GM18511 (cell line): ENCODE results near the gene CYTH1.
"Not testable (repeated sequence)": the region's sequence is repeated elsewhere in the genome, so short reads cannot be mapped to it uniquely, and the experiment has no call there.

ENCODE experiments used
- ATAC-seq: cut with Tn5 transposase; IDR thresholded peaks from one replicate; pipeline ENCODE4 v1.9.1; 2021; ENCODE audit warnings: mild to moderate bottlenecking, moderate library complexity; ENCODE audit not compliant: unreplicated experiment

CYTH1 gene

DNA sequence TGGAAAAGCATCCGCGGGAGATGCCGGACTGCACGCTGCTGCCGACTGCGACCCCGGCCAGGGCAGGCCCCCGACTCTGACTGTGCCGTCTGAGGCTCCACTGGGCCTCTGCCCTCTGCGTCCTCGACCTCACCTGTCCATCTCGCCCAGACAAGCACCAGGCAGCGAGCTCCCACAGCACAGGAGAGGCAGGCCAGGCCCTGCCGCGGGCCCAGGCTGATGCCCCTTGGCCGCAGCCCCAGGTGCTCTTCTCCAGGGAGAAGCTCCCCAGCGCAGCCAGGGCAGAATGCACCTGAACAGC lies 106.8 kb downstream of the CYTH1 start:
- ATAC-seq: no peak

DNA sequence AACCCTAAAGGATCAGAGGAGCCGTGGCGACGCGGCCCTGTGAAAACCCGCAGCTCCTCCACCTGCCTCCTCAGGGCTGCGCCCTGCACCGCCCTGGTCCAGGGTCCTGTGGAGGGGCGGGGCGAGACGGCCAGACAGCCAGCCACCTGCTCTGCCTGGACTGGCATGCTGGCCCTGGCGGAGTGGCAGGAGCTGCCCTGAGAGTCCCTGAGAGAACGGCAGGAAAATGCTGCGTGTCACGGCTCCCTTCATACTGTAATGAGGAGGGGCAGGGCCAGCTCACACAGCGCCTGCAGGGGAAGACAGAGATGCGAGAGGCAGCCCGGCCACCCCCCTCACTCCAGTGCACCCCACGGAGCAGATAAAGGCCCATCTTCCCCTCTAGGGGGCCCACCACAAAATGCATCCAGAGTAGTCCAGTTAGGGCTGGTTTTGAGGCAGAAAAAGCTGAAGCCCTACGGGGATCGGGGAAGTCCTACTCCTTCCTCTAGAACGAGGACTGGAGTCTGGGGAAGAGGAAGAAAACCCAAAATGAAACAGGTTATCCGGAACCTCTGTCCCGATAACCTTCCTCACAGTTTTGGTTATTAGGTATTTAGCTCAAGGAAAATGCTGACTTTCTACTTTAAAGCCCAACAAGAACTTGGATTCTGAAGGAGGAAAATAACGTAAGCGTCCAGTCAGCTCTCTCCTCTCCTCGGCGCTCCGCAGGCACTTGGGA lies 107.3 kb downstream of the CYTH1 start:
- no peak for ATAC-seq

DNA sequence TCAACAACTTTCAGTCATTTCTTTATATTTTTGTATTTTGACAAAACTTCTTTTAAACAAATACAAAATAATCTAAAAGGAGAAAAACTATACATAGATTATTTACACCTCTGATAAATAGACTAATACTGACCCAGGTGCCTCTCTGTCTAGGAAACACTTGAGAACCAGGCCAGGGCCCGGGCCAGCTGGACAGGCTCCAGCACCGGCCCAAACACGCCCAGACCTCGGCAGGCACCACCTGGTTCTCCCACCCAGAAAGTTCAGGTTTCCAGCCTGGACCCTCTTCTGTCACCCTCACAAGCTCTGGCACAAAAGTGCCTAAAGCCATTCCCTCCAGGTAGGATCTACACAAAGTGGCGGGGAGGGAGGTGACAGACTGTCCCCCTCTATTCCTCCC lies 107.9 kb downstream of the CYTH1 start:
- ATAC-seq: no peak

DNA sequence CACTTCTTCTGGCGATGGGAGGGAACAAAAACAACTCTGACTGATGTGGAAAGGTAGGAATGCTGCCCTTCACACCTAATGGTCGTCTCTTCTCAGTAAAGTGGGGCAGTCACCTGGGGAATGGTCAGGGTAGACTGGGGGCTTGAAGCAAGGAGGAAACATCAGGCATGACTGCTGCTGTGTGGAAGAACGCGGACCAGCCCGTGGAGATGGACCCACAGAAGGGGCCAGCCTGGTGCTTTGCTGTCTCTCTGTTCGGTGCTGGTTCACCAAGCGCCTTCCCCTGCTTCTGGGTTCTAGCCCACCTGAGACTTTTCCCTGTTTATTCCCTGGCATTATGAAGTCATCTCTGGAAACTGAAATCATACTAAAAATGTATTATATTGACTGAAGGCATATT lies 108.7 kb downstream of the CYTH1 start:
- ATAC-seq: no peak

DNA sequence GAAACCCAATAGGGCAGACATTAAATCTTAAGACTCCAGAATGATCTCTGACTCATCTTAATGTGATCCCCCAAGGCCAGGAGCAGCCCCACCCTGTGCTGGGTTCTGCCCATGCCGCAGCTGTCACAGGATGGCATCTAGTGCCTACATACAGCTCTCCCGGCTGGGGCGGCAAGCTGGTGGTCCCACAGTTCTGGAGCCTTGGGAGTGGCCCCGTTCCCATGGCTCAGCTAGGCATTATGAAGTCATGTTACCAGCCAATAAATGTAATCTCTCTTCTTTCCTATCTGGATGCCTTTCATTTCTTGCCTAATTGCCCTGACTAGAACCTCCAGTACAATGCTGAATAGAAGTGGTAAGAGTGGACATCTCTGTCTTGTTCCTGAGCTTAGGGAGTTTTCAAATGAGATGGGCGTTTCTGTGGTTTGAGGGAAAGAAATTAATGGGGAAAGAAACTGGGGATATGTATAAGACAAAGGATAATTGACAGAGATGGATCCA lies 109.2 kb downstream of the CYTH1 start:
- no peak for ATAC-seq

DNA sequence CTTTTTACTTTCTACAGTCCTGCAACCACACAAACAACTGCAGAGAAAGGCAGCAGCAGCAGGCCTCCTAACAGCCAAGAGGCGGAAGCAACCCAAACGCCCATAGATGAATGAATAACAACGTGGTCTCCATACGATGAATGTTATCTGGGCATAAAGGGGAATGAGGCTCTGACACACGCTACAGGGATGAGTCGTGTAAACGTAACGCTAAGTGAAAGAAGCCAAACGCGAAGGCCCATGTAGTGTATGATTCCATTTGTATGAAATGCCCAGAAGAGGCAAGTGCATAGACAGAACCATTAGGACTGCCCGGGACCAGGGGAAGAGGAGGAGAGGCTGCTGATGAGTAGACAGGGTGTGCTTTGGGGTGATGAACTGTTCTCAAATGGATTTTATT lies 110.1 kb downstream of the CYTH1 start:
- no peak for ATAC-seq

DNA sequence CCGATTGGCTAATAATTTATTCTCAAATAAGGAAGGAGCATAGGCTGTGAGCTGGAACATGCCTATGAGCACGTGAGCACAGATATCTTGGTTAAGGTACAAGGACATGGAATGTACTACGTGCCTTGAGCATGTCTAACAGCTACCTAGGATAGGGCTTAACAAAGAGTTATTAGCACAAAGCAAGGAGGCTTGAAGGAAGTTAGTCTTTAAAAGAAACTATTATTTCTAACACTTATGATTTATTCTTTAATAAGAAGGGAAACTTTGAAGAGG lies 110.4 kb downstream of the CYTH1 start:
- not testable (repeated sequence) for ATAC-seq

DNA sequence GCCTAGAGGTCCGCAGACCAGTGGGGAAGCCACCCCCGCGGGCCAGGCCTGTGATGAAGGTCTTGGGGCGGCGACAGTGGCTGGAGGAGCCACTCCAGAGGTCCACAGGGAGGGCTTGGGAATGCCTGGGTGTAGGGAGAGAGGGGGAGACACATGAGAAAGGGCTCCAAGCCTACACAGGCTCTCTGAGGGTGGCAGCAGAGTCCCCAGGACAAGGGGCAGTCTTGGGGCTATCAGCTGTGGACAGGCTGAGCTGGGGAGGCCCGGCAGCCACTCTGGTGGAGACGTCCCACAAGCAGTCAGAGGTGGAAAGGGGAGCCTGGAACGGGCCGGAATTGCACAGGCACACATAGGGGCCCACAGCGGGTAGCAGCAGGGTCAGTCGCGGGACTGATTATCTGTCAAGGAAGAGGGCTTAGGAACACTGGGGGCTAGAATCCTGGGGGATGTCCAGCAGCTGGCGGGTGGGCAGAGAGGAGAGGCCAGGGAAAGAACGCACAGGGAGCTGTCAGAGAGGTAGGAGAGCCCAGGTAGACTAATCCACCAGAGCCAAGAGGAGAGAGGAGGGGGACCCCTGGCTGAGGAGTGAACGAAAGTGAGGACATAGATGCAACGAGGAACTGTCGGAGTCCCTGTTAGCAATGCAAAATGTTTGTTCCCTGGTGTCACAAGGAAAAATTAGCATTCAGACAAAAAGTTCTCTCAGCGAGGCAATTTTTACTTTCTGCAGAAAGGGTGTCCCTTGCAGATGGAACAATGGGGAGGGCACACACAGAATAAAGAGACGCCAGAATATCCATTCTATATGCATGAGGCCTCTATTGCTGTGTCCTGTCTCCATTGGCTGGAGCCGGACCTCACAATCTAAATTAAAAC lies 111.0 kb downstream of the CYTH1 start:
- no peak for ATAC-seq

DNA sequence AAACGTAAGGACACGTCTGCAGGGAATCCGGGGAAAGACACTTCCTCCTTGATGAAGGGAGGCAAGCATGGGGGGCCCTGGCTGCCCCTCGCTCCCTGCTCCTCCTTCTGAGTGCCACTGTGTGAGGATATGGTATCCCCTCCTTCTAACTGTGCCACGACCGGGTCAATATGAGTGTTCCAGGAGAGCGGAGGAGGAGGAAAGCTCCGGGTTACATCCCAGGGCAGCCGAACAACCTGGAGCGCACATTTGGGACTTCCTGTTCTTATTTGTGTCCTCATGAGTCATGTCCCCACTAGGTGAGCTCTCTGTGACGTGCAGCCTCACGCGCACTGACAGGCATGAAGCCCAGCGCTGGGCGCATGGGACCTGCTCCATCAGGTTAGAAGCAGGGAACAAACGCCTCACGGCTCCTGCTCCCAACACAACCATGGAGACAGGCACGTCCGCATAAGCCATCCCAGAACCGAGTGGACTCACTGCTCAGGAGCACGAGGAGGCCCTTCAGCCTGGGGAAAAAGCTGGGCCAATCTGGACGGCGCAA lies 112.0 kb downstream of the CYTH1 start:
- no peak for ATAC-seq

DNA sequence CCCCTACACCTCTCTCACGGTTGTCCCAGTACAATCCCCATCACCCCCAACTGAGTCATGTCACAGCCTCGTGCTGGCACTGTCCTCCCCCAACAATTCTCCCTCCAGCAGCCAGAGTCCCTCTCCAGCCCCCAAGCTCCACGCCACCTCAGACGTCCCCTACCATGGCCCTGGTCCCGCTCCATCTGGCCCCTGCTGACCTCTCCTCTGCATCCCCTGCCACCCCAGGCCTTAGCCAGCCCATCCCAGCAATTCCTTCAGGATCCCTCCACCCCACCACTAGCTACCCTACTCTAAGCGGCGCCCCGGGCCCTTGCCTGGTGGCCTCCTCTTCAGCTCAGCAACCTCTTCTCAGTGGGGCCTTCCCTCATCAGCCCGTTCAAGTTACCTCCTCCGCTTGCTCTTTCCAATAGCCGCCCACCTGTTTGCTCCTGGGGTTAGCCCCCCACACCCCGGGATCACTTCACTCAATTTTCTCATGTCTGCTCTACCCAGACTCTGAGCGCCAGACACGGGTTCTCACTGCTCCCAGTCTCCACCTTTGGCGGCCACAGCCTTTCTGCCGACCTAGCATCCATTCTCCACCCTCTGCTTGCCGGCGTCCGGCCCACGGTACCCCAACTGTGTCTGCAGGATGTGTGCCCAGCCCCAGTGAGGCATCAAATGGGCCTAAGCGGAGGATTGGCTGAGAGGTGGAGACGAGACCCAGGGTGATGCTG lies 112.7 kb downstream of the CYTH1 start:
- no peak for ATAC-seq

DNA sequence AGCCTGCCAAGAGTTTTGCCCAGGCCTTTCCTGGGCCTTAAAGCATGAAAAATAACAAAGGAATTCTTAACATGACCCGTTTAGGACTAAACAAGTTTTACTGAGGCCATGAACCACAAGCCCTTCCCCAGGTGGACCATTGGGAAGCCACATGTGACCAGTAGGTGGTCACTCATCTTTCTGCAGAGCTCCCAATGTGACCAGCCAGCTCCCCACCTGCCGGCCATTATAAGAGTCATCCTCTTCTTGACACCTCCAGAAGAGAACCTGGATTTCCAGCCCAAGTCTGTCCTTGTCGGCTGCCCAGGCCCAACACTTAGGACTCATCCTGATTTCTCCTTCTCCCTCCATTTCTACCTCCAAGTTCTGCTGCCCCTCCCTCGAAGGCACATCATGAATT lies 113.2 kb downstream of the CYTH1 start:
- ATAC-seq: no peak

DNA sequence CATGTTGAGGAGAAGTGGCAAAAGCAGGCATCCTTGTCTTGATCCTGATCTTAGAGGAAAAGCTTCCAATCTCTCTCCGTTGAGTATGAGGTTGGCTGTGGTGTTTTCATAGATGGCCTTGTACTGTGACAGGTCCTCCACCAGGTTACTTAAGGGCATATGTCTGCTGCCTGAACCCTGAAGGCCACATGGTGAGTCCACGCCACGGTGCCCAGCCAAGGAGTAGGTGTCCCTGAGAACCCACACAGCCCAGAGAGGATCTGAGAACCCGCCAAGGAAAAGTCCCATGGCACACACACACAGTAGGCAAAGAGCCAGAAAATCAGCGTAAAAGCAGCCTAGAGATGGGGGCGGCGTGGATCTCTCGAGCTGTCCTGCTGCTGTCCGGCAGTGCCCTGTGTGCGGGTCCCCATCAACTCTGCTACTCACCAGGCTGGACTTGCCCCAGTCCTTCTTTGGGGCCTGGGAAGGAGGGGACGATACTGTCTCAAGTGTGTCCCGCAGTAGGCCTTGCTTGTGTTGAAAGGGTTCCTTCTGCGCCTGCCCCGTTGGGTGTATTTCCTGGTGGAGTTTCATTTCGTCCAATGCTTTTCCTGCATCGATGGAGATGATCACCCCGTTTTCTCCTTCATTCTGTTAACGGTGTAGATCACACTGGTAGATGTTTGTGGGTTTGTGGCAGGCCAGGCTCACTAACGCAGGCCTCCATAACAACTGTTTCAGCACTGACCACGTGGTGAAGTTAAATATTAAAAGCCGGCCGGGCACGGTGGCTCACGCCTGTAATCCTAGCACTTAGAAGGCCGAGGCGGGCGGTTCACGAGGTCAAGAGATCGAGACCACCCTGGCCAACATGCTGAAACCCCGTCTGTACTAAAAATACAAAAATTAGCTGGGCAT lies 114.1 kb downstream of the CYTH1 start:
- ATAC-seq: no peak

DNA sequence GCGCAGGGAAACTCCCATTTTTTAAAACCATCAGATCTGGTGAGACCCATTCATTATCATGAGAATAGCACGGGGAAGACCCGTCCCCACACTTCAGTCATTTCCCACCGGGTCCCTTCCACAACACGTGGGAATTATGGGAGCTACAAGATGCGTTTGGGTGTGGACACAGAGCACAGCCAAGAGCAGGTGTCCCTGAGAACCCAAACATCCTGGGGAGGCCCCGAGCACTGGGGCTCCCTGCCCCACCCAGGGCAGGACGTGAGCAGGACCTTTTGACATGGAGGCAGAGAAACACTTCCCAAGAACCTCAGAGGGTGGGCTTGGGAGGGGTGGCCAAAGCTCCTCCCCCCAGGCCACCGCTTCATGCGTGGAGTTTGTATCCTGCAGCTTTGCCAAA lies 115.0 kb downstream of the CYTH1 start:
- ATAC-seq: no peak

DNA sequence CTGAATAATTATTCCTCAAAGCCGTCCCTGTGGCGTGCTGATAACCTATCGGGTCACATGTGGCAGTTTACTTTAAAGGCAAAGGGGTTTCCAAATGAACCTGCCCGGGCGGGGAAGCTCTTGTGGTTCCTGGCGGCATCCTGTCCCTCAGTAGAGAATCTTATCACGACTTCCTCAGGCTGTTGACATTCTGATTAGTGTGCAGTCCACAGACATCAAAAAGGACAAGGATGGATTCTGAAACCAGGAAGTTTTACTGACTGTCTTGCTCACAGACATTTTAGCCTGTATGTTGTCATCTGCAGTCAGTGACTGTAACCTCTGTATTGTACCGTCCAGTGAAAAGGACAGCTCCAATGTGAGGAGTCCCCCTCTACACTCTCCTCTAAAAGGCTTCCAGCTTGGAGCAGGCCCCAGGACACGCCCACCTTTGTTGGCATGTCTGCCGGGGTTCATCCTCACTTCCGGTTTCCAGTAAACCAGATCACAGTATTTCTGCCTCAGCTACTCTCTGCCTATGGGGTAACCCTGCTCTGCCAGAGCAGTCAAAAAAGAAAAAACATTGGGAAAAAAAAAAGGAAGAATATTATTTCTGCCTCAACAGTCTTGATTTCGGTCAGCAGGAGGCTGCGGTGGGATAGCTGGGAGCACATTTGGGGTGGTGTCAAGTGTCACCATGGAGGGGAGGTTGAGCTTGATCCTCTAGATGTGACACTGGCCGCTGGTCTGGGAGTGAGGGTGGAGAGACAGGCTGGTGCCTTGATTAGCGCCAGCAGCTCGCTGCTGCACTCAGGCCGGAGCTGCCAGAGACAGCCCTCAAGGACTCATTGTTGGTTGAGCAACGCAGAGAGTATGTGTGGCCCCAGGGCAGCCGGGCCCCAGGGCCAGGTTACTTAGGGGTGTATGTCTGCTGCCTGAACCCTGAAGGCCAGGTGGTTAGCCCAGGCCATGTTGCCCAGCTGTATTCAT lies 115.8 kb downstream of the CYTH1 start:
- ATAC-seq: no peak

DNA sequence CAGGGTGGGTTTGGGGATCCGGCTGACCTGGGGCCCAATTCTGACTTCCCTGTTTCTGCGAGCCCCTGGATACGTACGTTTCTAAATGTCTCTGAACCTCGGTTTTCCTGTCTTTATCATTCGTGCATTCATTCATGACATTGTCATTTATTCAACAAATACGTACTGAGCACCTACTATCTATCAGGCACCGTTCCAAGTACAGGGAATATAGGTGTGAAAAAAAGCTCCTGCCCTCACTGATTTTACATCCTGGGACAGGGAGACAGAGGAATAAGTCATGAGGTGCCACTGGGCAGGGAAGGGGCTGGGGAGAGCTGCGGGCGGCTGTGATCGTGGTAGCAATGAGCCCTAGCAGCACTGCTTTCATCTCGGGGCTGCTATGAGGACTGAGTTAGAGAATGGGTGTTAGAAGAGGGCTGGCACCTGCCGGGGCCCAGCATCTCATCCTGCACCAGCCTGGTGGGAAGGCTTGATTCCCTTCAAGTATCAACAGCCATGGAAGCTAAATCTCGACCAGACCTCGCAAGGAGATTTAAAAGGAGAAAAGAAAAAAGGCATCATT lies 116.6 kb downstream of the CYTH1 start:
- no peak for ATAC-seq

DNA sequence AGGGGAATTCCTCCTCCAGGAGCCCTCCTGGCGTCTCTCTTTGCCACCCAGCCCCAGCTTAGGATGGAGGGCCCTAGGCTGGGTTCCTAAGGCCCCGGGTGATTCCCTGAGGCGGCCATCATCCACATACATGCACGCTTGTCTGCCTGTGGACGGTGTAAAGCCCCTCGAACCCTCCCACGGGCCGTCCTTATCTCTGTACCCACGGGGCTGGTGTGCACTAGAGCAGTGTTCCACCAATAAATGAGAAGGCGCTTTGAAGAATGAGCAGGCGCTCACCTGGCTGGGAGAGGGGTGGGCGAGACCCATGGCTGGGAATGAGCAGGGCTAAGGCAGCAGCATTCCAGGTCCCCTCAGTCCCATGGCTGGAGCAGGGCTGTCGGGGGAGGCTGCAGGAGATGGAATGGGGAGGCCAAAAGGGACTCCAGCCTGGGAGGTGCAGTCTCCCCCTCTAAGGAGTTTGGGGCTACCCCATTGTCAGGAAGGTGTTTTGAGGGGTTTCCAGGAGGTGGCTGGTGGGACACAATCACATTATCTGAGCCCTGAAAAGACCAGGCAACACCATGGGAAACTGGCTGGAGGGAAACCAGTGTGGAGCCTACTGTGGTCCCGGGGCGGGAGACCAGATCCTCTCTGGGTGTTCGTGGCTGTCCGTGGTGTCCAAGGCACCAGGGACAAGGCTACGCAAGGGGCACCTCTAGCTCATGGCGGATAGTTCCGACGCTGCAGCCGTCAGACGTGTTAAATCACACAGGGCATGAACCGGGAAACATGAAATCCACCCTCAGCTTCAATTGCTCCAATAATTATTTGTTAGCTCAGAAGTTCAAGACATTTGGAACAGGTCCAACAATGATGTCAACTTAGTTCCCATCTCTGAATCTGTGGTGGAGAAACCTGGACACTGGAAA lies 117.3 kb downstream of the CYTH1 start:
- no peak for ATAC-seq

DNA sequence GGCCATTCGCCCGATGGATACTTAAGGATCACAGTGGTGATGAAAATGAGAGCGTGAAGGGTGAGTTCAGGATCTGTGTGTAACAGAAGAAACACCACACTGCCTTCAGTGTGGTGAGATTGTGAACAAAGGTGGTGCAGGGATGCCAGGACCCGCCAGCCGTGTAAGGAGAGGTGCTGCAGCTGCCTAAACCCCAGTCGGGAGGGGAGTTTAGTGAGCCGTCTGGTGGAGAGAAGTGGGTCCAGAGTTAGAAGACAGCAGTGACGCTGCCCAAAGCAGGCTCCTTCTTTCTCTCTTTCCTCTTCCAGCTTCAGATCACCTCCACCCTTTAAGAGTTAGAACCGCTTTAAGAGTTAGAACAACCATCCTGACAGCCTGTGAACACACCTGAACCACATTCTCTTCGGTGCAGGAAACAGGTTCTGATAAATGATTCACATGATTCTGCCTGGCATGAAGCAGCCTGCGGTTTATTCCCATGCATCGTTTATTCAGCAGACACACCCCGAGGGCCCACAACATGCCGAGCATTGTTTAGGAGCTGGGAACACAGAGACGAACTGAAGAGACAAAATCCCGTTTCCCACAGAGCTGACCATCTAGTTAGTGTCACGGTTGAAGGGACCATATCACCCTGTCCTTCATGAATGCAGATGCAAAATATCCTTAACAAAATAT lies 120.8 kb downstream of the CYTH1 start:
- no peak for ATAC-seq

DNA sequence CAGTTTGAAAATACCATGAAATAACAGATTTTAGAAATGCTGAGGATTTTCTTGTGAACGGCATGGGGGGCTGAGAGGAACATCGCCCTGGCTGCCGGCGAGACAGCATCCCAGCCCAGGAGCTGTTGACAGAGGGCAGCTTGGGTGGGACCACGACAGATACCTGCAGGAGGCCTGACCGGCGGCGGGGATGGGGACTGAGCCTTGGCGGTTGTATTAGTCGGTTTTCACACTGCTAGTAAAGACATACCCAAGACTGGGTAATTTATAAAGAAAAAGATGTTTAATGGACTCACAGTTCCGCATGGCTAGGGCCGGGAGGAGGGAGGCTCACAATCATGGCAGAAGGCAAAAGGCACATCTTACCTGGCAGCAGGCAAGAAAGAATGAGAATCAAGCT lies 122.5 kb downstream of the CYTH1 start:
- ATAC-seq: no peak
